ELR (cell line): ENCODE measurements around the gene PEX26.
"Not testable (repeated sequence)": the region's sequence is repeated elsewhere in the genome, so short reads cannot be mapped to it uniquely, and the experiment has no call there.

Experiments
- DNase-seq: peaks from one replicate; pipeline ENCODE4 v3.0.0-alpha.2; 2015; ENCODE audit warnings: low read depth

PEX26 gene

GRCh38 chr22:18119409-18120110 is 41.8 kb downstream of the PEX26 start:
- DNase-seq = no peak

- DNase-seq = no peak
These were observed 43.1 kb downstream of the PEX26 start for GRCh38 chr22:18120857-18121256.

GRCh38 chr22:18121506-18121905 is 43.7 kb downstream of the PEX26 start:
- DNase-seq = no peak

- no peak for DNase-seq
These were observed 44.3 kb downstream of the PEX26 start for GRCh38 chr22:18121954-18122554.

- DNase-seq = not testable (repeated sequence)
These were observed 45.8 kb downstream of the PEX26 start for GRCh38 chr22:18123476-18124025.

GRCh38 chr22:18126606-18127005 is 48.8 kb downstream of the PEX26 start:
- no peak for DNase-seq

- no peak for DNase-seq
These were observed 52.2 kb downstream of the PEX26 start for GRCh38 chr22:18130018-18130417.

GRCh38 chr22:18130699-18131429 is 53.1 kb downstream of the PEX26 start:
- DNase-seq = no peak

- no peak for DNase-seq
These were observed 55.7 kb downstream of the PEX26 start for GRCh38 chr22:18133452-18133851.

GRCh38 chr22:18136563-18137320 is 59.0 kb downstream of the PEX26 start:
- no peak for DNase-seq

- not testable (repeated sequence) for DNase-seq
These were observed 63.2 kb downstream of the PEX26 start for GRCh38 chr22:18141004-18141403.

- DNase-seq = no peak
These were observed 66.3 kb downstream of the PEX26 start for GRCh38 chr22:18144105-18144504.

- no peak for DNase-seq
These were observed 68.0 kb downstream of the PEX26 start for GRCh38 chr22:18145676-18146388.

GRCh38 chr22:18146389-18146753 is 68.6 kb downstream of the PEX26 start:
- no peak for DNase-seq

GRCh38 chr22:18147791-18148190 is 70.0 kb downstream of the PEX26 start:
- no peak for DNase-seq

GRCh38 chr22:18148293-18148965 is 70.6 kb downstream of the PEX26 start:
- no peak for DNase-seq

- no peak for DNase-seq
These were observed 74.7 kb downstream of the PEX26 start for GRCh38 chr22:18152519-18152918.

GRCh38 chr22:18154821-18155390 is 77.1 kb downstream of the PEX26 start:
- DNase-seq = no peak
